OCI-LY1 (cell line): ENCODE results near the gene DOCK2.

Experiments
- H2AFZ ChIP-seq: fragments of 200-600 bp; sonication (generic), shearing (Covaris generic); 2 replicates; pipeline ENCODE4 v1.6.0; 2014; ENCODE audit warnings: antibody characterized with exemption, mild to moderate bottlenecking, low read length
- H3F3A ChIP-seq: fragments of 200-600 bp; sonication (generic), shearing (Covaris generic); 2 replicates; pipeline ENCODE4 v1.6.0; 2014; ENCODE audit warnings: mild to moderate bottlenecking, antibody characterized with exemption, low read length, moderate library complexity; ENCODE audit not compliant: insufficient read depth
- H3K27ac ChIP-seq: fragments of 200-600 bp; sonication (generic); 2 replicates; pipeline ENCODE4 v1.5.1; 2014; ENCODE audit warnings: low read length, mixed run types, mild to moderate bottlenecking, low read depth; ENCODE audit not compliant: poor library complexity, severe bottlenecking
- H3K27me3 ChIP-seq: fragments of 200-600 bp; sonication (generic); 2 replicates; pipeline ENCODE4 v1.6.0; 2014; ENCODE audit warnings: antibody characterized with exemption, mild to moderate bottlenecking, low read length, moderate library complexity; ENCODE audit not compliant: insufficient read depth
- H3K36me3 ChIP-seq: fragments of 200-600 bp; sonication (generic); 2 replicates; pipeline ENCODE4 v1.6.1; 2014; ENCODE audit warnings: mild to moderate bottlenecking, antibody characterized with exemption, low read length, moderate library complexity, mixed read lengths; ENCODE audit not compliant: insufficient read depth
- H3K4me1 ChIP-seq: fragments of 200-600 bp; sonication (generic); 2 replicates; pipeline ENCODE4 v1.5.1; 2014; ENCODE audit warnings: mild to moderate bottlenecking, low read length, moderate library complexity; ENCODE audit not compliant: insufficient read depth, severe bottlenecking
- H3K4me2 ChIP-seq: fragments of 200-600 bp; sonication (generic), shearing (Covaris generic); 2 replicates; pipeline ENCODE4 v1.6.1; 2014; ENCODE audit warnings: low read length
- H3K4me3 ChIP-seq: fragments of 200-600 bp; sonication (generic); 2 replicates; pipeline ENCODE4 v1.5.1; 2014; ENCODE audit warnings: low read length, low read depth, mild to moderate bottlenecking, mixed read lengths; ENCODE audit not compliant: poor library complexity, severe bottlenecking
- H3K79me2 ChIP-seq: fragments of 200-600 bp; shearing (Covaris generic); 2 replicates; pipeline ENCODE4 v1.6.1; 2016; ENCODE audit warnings: mixed run types, low read length, mixed read lengths; ENCODE audit not compliant: insufficient read depth
- H3K9ac ChIP-seq: fragments of 200-600 bp; sonication (generic), shearing (Covaris generic); 2 replicates; pipeline ENCODE4 v1.6.1; 2014; ENCODE audit warnings: mild to moderate bottlenecking, low read length, mixed read lengths
- H3K9me2 ChIP-seq: fragments of 200-600 bp; sonication (generic), shearing (Covaris generic); 2 replicates; pipeline ENCODE4 v1.6.1; 2014; ENCODE audit warnings: low read depth, mild to moderate bottlenecking, low read length, mixed read lengths
- H3K9me3 ChIP-seq: fragments of 200-600 bp; shearing (Covaris generic); 2 replicates; pipeline ENCODE4 v1.6.1; 2014; ENCODE audit warnings: low read length, mixed read lengths
- H4K20me1 ChIP-seq: fragments of 200-600 bp; sonication (generic), shearing (Covaris generic); 2 replicates; pipeline ENCODE4 v1.6.0; 2016; ENCODE audit warnings: mild to moderate bottlenecking, low read length; ENCODE audit not compliant: insufficient read depth
- CTCF ChIP-seq: fragments of 200-600 bp; sonication (generic), shearing (Covaris generic); IDR thresholded peaks from 2 replicates; pipeline ENCODE4 v1.5.1; 2017; ENCODE audit warnings: mild to moderate bottlenecking, antibody characterized with exemption, low read length, moderate library complexity, mixed read lengths
- EZH2 ChIP-seq: fragments of 200-600 bp; sonication (generic), shearing (Covaris generic); IDR thresholded peaks from 2 replicates; pipeline ENCODE4 v1.8.0; 2017; ENCODE audit warnings: borderline replicate concordance, mixed run types, mild to moderate bottlenecking, antibody characterized with exemption, low read length, moderate library complexity, mixed read lengths

The DOCK2 gene

GRCh38 chr5:169602535-169602934 lies 34.5 kb upstream of the DOCK2 start:
- TF ChIP-seq CTCF: no peak
- TF ChIP-seq EZH2: no peak
- Histone ChIP-seq H3K9me2 (no peaks in the 10 kb centered on the region), H3K9me3 (no peaks in the 10 kb centered on the region), H3K27ac (no peak overlapping the region), H3K79me2 (no peaks in the 10 kb centered on the region), H4K20me1 (no peaks in the 10 kb centered on the region), H2AFZ (no peak overlapping the region), H3K4me2 (no peak overlapping the region), H3K4me3 (no peak overlapping the region), H3F3A (no peaks in the 10 kb centered on the region), H3K9ac (no peak overlapping the region), H3K36me3 (peaks cover 66% of the 10 kb centered on the region), H3K27me3 (no peaks in the 10 kb centered on the region), H3K4me1 (no peaks in the 10 kb centered on the region)

- Histone ChIP-seq H3K36me3 (peaks cover 30% of the 10 kb centered on the region), H2AFZ (no peak overlapping the region), H3K9me3 (no peaks in the 10 kb centered on the region), H3K4me3 (no peak overlapping the region), H3K27ac (no peak overlapping the region), H3K9me2 (no peaks in the 10 kb centered on the region), H3K27me3 (no peaks in the 10 kb centered on the region), H3K4me1 (no peaks in the 10 kb centered on the region), H4K20me1 (no peaks in the 10 kb centered on the region), H3K9ac (no peak overlapping the region), H3F3A (no peaks in the 10 kb centered on the region), H3K79me2 (no peaks in the 10 kb centered on the region), H3K4me2 (no peak overlapping the region)
- TF ChIP-seq CTCF (no peak), EZH2 (no peak)
Measured at GRCh38 chr5:169606279-169606678, 30.8 kb upstream of the DOCK2 start.

- Histone ChIP-seq H3K4me2 (no peak overlapping the region), H3K27ac (no peak overlapping the region), H3K9me3 (no peaks in the 10 kb centered on the region), H3K27me3 (no peaks in the 10 kb centered on the region), H4K20me1 (no peaks in the 10 kb centered on the region), H3K79me2 (no peaks in the 10 kb centered on the region), H2AFZ (no peak overlapping the region), H3K4me3 (no peak overlapping the region), H3K9me2 (no peaks in the 10 kb centered on the region), H3F3A (no peaks in the 10 kb centered on the region), H3K4me1 (no peaks in the 10 kb centered on the region), H3K36me3 (peaks cover 14% of the 10 kb centered on the region), H3K9ac (no peak overlapping the region)
- TF ChIP-seq CTCF (no peak), EZH2 (no peak)
Measured at GRCh38 chr5:169607882-169608281, 29.2 kb upstream of the DOCK2 start.
